Stimulated activated naive B cell treated with anti-CD40 and anti-IgM and Interleukin-4, amounts not matched to agents 10 μg/mL and 1 μg/mL and 100 μg/mL, for 72 hours (primary cell): ENCODE measurements around the gene HEMGN.
A peak's percentile ranks its signal among the peaks of the same experiment; 100 is the strongest.
"Not testable (repeated sequence)": the region's sequence is repeated elsewhere in the genome, so short reads cannot be mapped to it uniquely, and the experiment has no call there.

Source experiments
- ATAC-seq, 2 donors: fragments of 150-1000 bp; cut with Tn5 transposase; replicated peaks; 2 replicates each; pipeline ENCODE4 v1.10.0; 2021; ENCODE audit warnings: moderate library complexity in 1 of 2
- DNase-seq: peaks from one replicate; pipeline ENCODE4 v3.0.0; 2021
- H3K27ac Mint-ChIP-seq: one replicate; pipeline ENCODE4 v1.8.0; 2022; ENCODE audit warnings: mild to moderate bottlenecking, mixed read lengths
- H3K27me3 Mint-ChIP-seq, 2 donors: one replicate each; pipeline ENCODE4 v1.8.0; 2022; ENCODE audit warnings: mixed read lengths in 2 of 2
- H3K36me3 Mint-ChIP-seq, 2 donors: one replicate each; pipeline ENCODE4 v1.8.0; 2022; ENCODE audit warnings: mixed read lengths in 2 of 2, mild to moderate bottlenecking in 1 of 2
- H3K4me1 Mint-ChIP-seq, 2 donors: one replicate each; pipeline ENCODE4 v1.8.0; 2022; ENCODE audit warnings: mixed read lengths in 2 of 2, mild to moderate bottlenecking in 1 of 2
- H3K4me3 Mint-ChIP-seq, 2 donors: one replicate each; pipeline ENCODE4 v1.8.0; 2022; ENCODE audit warnings: mild to moderate bottlenecking in 2 of 2, mixed read lengths in 2 of 2, moderate library complexity in 1 of 2
- H3K9me3 Mint-ChIP-seq, 2 donors: one replicate each; pipeline ENCODE4 v1.8.0; 2022; ENCODE audit warnings: mixed read lengths in 2 of 2, mild to moderate bottlenecking in 1 of 2

Gene HEMGN

DNA sequence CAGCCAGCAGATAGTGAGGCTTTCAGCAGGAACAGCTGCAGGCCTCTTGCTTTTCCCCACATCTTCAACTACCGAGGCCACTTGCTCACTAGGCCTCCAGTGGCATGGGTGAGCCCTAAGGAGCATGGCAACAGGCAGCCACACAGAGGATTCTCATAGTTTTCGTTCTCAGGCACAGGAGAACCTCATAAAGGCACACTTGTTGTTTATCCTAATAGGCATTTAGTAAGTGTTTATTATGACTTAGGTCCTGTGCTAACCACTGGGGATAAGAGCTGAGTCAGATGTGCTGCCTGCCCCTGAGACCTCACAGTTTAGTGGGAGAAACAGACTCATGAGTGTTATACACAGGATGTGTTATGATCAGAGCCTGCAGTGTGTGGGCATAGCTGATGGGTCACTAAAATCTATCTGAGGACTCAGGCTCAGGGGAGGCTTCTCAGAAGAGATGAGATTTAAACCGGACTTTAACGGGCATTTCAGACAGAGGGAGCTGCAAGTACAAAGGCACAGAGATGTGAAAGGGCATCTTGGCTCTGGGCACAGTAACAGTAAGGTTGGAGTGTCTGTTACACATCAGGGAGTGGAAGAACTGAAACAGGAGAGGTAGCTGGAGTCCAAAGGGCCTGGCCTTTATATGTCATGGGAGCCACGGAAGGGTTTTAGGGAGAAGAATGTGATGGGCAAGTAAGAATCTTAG, 21.0 kb upstream of the HEMGN start:
- no peaks in the 10 kb centered on the region for H3K27me3 Mint-ChIP-seq
- no peak overlapping the region for H3K27ac Mint-ChIP-seq
- no peaks in the 10 kb centered on the region for H3K4me1 Mint-ChIP-seq
- DNase-seq, result no peak
- no peaks in the 10 kb centered on the region for H3K36me3 Mint-ChIP-seq
- ATAC-seq, result no peak
- H3K4me3 Mint-ChIP-seq, result no peak overlapping the region
- H3K9me3 Mint-ChIP-seq, result no peaks in the 10 kb centered on the region

DNA sequence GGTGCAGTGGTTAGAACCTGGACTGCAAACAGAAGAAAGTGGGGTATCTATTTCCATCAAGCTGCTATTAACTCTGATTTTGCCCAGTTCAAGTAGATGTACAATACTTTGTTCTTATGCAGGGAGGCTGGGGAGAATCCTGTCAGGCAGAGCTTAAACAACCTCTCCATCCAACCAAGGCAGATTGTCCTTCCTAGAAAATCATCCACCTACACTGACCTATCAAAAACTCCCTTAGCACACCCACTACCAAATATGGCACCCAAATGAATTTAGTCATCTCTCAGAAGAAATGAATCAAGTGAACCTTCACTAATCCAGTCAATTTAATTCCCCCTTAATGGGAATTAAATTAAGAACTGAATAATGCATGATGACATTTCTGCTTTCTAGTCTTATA, 18.4 kb upstream of the HEMGN start:
- no peak overlapping the region for H3K4me3 Mint-ChIP-seq
- H3K9me3 Mint-ChIP-seq, result no peaks in the 10 kb centered on the region
- H3K36me3 Mint-ChIP-seq, result no peaks in the 10 kb centered on the region
- ATAC-seq (no peak), DNase-seq (no peak)
- H3K4me1 Mint-ChIP-seq, result no peaks in the 10 kb centered on the region
- H3K27ac Mint-ChIP-seq, result no peak overlapping the region
- peaks cover 0 to 4% of the 10 kb centered on the region in 2 donors for H3K27me3 Mint-ChIP-seq

DNA sequence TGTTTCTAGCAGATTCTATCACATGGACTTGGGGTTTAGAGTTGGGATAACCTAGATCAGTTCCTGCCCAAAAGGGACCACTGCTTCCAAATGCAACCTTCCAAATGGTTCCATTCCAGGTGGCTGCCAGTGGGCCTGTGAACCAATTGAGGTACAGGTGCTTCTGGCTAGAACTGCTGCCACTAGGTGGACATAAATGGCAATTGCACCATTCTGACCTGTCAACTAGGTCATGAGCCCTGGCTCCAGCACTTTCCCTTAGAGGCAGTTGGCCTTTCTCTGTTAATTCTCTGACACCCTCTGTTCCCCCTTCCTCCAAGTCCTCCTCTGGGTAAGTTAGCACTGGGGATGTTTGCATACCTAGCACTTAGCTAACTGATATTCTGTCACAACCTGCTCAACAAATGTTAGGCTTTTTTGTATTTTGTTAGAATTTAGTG, 16.6 kb upstream of the HEMGN start:
- peaks cover 9 to 14% of the 10 kb centered on the region in 2 donors for H3K27me3 Mint-ChIP-seq
- H3K27ac Mint-ChIP-seq, result no peak overlapping the region
- no peaks in the 10 kb centered on the region for H3K4me1 Mint-ChIP-seq
- H3K4me3 Mint-ChIP-seq, result no peak overlapping the region
- H3K9me3 Mint-ChIP-seq, result no peaks in the 10 kb centered on the region
- peak; percentile 39 for DNase-seq
- ATAC-seq, result peak; percentile 89 to 92
- H3K36me3 Mint-ChIP-seq, result no peaks in the 10 kb centered on the region

DNA sequence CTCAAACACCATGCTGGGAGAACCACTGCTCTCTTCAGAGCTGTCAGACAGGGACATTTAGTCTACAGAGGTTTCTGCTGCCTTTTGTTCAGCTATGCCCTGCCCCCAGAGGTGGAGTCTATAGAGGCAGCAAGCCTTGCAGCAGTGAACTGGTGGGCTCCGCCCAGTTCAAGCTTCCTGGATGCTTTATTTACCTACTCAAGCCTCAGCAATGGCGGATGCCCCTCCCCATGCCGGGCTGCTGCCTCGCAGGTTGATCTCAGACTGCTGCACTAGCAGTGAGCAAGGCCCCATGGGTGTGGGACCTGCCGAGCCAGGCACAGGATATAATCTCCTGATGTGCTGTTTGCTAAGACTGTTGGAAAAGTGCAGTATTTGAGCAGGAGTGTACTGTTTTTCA, 12.9 kb upstream of the HEMGN start:
- not testable (repeated sequence) for H3K4me1 Mint-ChIP-seq, H3K4me3 Mint-ChIP-seq, H3K27ac Mint-ChIP-seq, DNase-seq, H3K36me3 Mint-ChIP-seq, H3K9me3 Mint-ChIP-seq, ATAC-seq
- peaks cover 9 to 25% of the 10 kb centered on the region in 2 donors for H3K27me3 Mint-ChIP-seq

- not testable (repeated sequence) for H3K27ac Mint-ChIP-seq, H3K4me1 Mint-ChIP-seq, ATAC-seq, DNase-seq, H3K9me3 Mint-ChIP-seq, H3K36me3 Mint-ChIP-seq, H3K4me3 Mint-ChIP-seq
- peaks cover 9 to 21% of the 10 kb centered on the region in 2 donors for H3K27me3 Mint-ChIP-seq
Measured at GRCh38 chr9:97947094-97947493, 9.1 kb upstream of the HEMGN start.

- not testable (repeated sequence) for H3K36me3 Mint-ChIP-seq, H3K9me3 Mint-ChIP-seq, H3K4me1 Mint-ChIP-seq, H3K27ac Mint-ChIP-seq, ATAC-seq, DNase-seq, H3K4me3 Mint-ChIP-seq
- peaks cover 9 to 21% of the 10 kb centered on the region in 2 donors for H3K27me3 Mint-ChIP-seq
Measured at GRCh38 chr9:97945470-97945869, 7.5 kb upstream of the HEMGN start.

DNA sequence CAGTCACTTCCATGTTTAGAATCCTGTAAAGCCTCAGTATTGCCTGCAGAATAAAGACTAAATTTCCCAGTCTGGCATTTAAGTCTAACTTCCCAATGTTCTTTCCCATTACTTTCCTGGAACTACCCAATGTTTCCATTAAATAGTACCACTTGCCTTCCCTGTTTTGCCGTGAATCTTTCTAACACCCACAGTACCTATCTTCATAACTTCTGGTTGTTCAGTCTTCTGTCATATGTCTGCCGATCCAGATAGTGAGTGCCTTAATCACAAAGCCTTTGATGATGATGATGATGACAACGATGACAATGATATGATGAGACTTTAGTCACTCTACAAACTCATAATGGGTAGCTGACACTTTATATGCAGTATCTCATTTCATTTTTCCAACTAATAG, 6.6 kb upstream of the HEMGN start:
- Mint-ChIP-seq H3K36me3 (no peaks in the 10 kb centered on the region), H3K9me3 (no peaks in the 10 kb centered on the region), H3K4me1 (peaks cover 1 to 9% of the 10 kb centered on the region in 2 donors), H3K4me3 (no peak overlapping the region), H3K27ac (no peak overlapping the region), H3K27me3 (peaks cover under 1 to 12% of the 10 kb centered on the region in 2 donors)
- ATAC-seq (no peak), DNase-seq (no peak)

DNA sequence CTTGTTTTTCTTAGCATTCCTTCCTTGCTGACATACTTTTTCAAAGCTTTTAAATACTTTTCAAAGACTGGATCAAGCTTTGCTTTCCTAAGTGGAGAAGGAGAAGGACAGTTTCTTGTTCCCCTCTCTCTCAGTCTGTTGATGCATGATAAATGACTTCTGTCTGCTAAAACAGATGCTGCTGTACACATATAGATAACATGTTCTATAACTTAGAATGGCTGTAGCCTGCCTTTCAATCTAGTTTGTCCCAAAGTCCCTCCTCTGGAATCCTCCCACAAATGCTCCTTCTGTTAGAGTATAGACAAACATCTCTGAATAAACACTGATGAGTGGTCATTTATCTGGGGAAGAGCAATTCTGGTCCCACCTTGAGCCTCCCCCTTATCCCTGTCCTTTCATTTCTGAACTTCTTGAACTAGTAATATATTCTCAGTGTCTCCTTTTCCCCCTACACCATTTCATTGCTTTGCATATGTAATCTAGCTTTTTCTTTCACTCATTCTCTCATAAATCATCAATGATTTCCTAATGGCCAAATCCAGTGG, 5.4 kb upstream of the HEMGN start:
- DNase-seq (no peak), ATAC-seq (no peak)
- no peaks in the 10 kb centered on the region for H3K9me3 Mint-ChIP-seq
- peaks cover 2 to 11% of the 10 kb centered on the region in 2 donors for H3K4me1 Mint-ChIP-seq
- H3K36me3 Mint-ChIP-seq, result no peaks in the 10 kb centered on the region
- no peak overlapping the region for H3K4me3 Mint-ChIP-seq
- H3K27ac Mint-ChIP-seq, result no peak overlapping the region
- H3K27me3 Mint-ChIP-seq, result peaks cover 0 to 4% of the 10 kb centered on the region in 2 donors

DNA sequence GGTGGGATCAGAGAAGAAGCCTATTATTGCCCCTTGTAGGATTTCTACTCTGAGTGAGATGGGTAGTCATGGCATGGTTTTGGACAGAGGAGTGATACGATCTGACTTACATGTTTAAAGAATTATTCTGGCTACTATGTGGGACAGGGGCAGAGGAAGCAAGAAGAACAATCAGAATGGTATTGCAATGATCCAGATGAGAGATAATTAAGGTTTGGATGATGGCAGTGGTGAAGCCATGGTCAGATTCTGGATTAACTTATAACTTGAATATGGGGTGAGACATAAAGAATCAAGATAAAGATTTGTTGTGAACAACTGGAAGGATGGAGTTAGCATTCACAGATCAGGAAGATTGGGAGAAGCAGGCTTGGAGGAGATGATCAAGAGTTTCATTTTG, 3.4 kb upstream of the HEMGN start:
- Mint-ChIP-seq H3K36me3 (no peaks in the 10 kb centered on the region), H3K9me3 (no peaks in the 10 kb centered on the region), H3K27ac (no peak overlapping the region), H3K4me3 (no peak overlapping the region), H3K27me3 (no peaks in the 10 kb centered on the region), H3K4me1 (peaks cover 4 to 11% of the 10 kb centered on the region in 2 donors)
- ATAC-seq, result no peak
- DNase-seq, result no peak

DNA sequence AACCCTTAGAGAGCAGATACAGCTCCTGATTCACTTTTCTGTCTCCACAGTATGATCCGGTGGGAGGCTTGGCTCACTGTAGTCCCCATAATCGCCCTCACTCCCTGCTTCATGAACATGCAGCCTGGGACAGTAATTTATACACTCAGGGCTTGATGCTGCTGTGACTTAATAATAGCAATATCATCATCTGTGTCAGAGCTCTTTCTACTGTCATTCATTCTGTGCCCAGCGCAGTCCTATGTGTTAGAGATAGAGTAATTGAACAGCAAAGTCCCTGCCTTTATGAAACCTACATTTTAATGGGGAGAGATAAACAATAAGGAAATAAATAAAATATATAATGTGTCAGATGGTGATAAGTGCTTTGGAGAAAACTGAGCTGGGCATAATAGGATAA, 2.8 kb upstream of the HEMGN start:
- Mint-ChIP-seq H3K4me1 (peaks cover 4 to 11% of the 10 kb centered on the region in 2 donors), H3K27me3 (no peaks in the 10 kb centered on the region), H3K9me3 (no peaks in the 10 kb centered on the region), H3K4me3 (no peak overlapping the region), H3K27ac (no peak overlapping the region), H3K36me3 (no peaks in the 10 kb centered on the region)
- no peak for ATAC-seq
- DNase-seq, result no peak

DNA sequence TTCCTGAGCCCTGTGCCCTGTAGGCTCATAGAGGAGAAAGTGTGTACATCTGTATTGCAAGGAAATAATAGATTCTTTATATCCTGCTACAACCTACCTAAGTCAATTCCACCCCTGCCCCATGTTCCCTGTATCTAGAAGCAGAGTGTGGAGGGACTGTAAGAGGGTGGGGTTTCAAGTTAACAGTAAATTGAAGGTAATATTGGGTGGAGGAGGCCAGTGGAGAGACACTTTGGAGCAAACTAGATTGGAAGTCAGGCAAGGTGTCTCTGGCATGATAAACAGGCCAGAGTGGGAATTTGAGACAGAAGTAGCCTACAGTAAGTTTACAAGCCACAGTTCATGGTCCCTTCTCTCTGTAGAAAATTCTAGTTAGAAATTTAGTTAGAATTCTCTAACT, 2.3 kb upstream of the HEMGN start:
- Mint-ChIP-seq H3K27me3 (peaks cover 0 to 4% of the 10 kb centered on the region in 2 donors), H3K4me3 (no peak overlapping the region), H3K4me1 (peaks cover 4 to 11% of the 10 kb centered on the region in 2 donors), H3K9me3 (no peaks in the 10 kb centered on the region), H3K36me3 (no peaks in the 10 kb centered on the region), H3K27ac (no peak overlapping the region)
- DNase-seq, result no peak
- ATAC-seq, result no peak

GRCh38 chr9:97936998-97937397, 974 bp downstream of the HEMGN start:
- ATAC-seq, result no peak
- H3K36me3 Mint-ChIP-seq, result no peaks in the 10 kb centered on the region
- H3K27me3 Mint-ChIP-seq, result peaks cover 9 to 15% of the 10 kb centered on the region in 2 donors
- peaks cover 4 to 11% of the 10 kb centered on the region in 2 donors for H3K4me1 Mint-ChIP-seq
- H3K27ac Mint-ChIP-seq, result no peak overlapping the region
- H3K4me3 Mint-ChIP-seq, result no peak overlapping the region
- no peaks in the 10 kb centered on the region for H3K9me3 Mint-ChIP-seq
- DNase-seq, result no peak

DNA sequence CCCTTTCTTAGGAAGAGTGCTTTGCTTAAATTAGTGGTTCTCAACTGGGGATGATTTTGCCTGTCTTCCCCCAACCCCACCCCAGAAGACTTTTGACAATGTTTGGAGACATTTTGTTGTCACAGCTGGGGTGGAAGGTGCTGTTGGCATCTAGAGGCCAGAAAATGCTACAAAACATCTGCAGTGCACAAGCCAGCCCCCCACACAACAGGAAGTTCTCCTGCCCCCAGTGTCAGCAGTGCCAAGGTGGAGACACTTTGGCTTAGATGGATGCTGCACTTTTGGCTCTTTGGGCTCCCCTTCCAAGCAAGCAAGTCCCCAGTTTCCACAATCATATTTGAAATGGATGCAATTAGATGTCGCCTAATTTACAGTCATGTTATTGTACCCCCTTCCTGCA, 2.7 kb downstream of the HEMGN start:
- Mint-ChIP-seq H3K27me3 (peaks cover 9 to 15% of the 10 kb centered on the region in 2 donors), H3K27ac (no peak overlapping the region), H3K9me3 (no peaks in the 10 kb centered on the region), H3K36me3 (no peaks in the 10 kb centered on the region), H3K4me1 (peaks cover 6 to 11% of the 10 kb centered on the region in 2 donors), H3K4me3 (no peak overlapping the region)
- no peak for DNase-seq
- no peak for ATAC-seq

DNA sequence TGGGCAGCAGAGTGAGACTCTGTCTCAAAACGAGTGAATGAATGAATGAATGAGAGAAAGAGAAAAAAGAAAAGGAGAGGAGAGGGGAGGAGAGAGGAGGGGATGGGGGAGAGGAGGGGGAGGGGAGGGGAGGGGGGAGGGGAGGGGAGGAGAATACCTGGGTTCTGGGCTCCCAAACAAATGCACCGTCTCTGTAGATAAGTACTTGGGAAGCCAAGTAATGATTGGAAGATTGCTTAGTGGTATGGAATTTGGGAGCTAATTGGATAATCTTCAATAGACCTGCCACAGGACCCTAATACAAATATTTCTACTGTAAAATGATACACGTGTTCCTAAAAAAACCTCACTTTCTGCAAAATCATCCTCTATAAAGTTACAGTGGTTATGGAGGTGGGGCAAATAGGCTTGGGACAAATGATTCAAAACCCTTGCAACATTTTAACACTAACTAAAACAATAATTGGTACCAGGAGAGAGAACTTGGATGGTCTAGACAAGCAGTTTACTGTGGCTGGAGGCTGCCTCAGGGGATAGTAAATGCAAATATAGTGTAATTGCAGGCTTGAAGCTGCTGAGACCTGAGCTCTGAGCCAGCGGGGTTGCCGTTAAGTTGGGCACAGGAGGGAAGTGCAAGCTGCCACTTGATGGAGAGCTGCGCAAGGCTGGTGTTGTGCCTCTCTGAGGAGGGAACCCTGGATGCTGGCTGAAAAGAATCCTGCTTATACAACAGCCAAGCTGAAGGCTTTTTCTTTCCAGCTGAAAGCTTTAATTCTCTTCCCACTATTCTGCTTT, 3.5 kb downstream of the HEMGN start:
- H3K4me3 Mint-ChIP-seq, result no peak overlapping the region
- H3K4me1 Mint-ChIP-seq, result peaks cover 6 to 11% of the 10 kb centered on the region in 2 donors
- no peaks in the 10 kb centered on the region for H3K36me3 Mint-ChIP-seq
- no peak for ATAC-seq
- peaks cover 9 to 15% of the 10 kb centered on the region in 2 donors for H3K27me3 Mint-ChIP-seq
- H3K27ac Mint-ChIP-seq, result no peak overlapping the region
- DNase-seq, result no peak
- H3K9me3 Mint-ChIP-seq, result no peaks in the 10 kb centered on the region
